GM12878 (cell line): Measurements from ENCODE around the gene CD300A. TPM values are rescaled to one million over a fixed set of nuclear protein-coding genes. Genes with fewer than 3 reads are reported as not detected.

Experiments
- ATAC-seq: fragments of 200-7000 bp; cut with Tn5 transposase; 3 replicates; pipeline ENCODE4 v1.9.1; 2020; ENCODE audit warnings: mild to moderate bottlenecking, moderate library complexity
- BruUV-seq: library from RNA; stranded (reverse); fragments of 400-500 nt; replicated peaks from 2 replicates; lab custom pipeline; 2021; lab: Mats Ljungman, UMichigan
- CTCF ChIA-PET: fragments of 300-600 bp; sonication (Branson Sonifier 250); formaldehyde crosslinking; extraction: SDS; loops from one replicate; lab custom pipeline; 2021; ENCODE audit warnings: inconsistent platforms; lab: Yijun Ruan, JAX
- POLR2A ChIA-PET: fragments of 350-600 bp; formaldehyde crosslinking; extraction: SDS; loops from one replicate; lab custom pipeline; 2021; ENCODE audit warnings: inconsistent platforms; lab: Charles Lee
- RAD21 ChIA-PET: fragments of 300-600 bp; sonication (Branson Sonifier 250); formaldehyde crosslinking; loops from one replicate; lab custom pipeline; 2023; ENCODE audit warnings: antibody characterized with exemption; ENCODE audit not compliant: unreplicated experiment; lab: Charles Lee
- SMC1A ChIA-PET: fragments of 300-600 bp; sonication (Branson Sonifier 250); formaldehyde crosslinking; loops from one replicate; lab custom pipeline; 2023; ENCODE audit not compliant: unreplicated experiment, uncharacterized antibody; lab: Charles Lee
- DNase-seq: peaks from one replicate; pipeline ENCODE4 v3.0.0-alpha.2; 2011; ENCODE audit warnings: low read depth, low spot score
- FAIRE-seq: peaks from 3 replicates; lab custom pipeline; 2011; peaks lifted over from hg19 to GRCh38; lab: Jason Lieb, UNC
- H2AFZ ChIP-seq: 2 replicates; pipeline ENCODE4 v1.6.0; 2011; ENCODE audit warnings: low read depth, low read length, control low read depth; ENCODE audit not compliant: control insufficient read depth
- H3K27ac ChIP-seq: 2 replicates; pipeline ENCODE4 v1.5.1; 2011; ENCODE audit warnings: control low read depth; ENCODE audit not compliant: control insufficient read depth, insufficient read depth
- H3K27me3 ChIP-seq, 2 experiments: replicated peaks in 1 of 2; 2 replicates each; pipeline versions ENCODE4 v1.6.0 to v1.6.1; 2011; ENCODE audit warnings: low read length in 1 of 2; ENCODE audit not compliant: control insufficient read depth in 2 of 2, insufficient read depth in 2 of 2
- H3K36me3 ChIP-seq, 2 experiments: 2 replicates each; pipeline ENCODE4 v1.5.1; 2011; ENCODE audit warnings: low read length in 1 of 2; ENCODE audit not compliant: control insufficient read depth in 2 of 2, insufficient read depth in 2 of 2
- H3K4me1 ChIP-seq: 2 replicates; pipeline ENCODE4 v1.6.1; 2011; ENCODE audit warnings: mild to moderate bottlenecking, low read length, moderate library complexity, mixed read lengths; ENCODE audit not compliant: control insufficient read depth, insufficient read depth
- H3K4me2 ChIP-seq: 2 replicates; pipeline ENCODE4 v1.6.0; 2011; ENCODE audit warnings: control low read depth; ENCODE audit not compliant: control insufficient read depth, insufficient read depth
- H3K4me3 ChIP-seq: fragments of 200-600 bp; sonication (generic); 2 replicates; pipeline ENCODE4 v1.5.1; 2016
- H3K79me2 ChIP-seq: 2 replicates; pipeline ENCODE4 v1.6.0; 2011; ENCODE audit warnings: low read length; ENCODE audit not compliant: control insufficient read depth, insufficient read depth
- H3K9ac ChIP-seq: 2 replicates; pipeline ENCODE4 v1.8.0; 2011; ENCODE audit warnings: low read length, control low read depth, mixed read lengths; ENCODE audit not compliant: control insufficient read depth, insufficient read depth
- H3K9me3 ChIP-seq: replicated peaks from 3 replicates; pipeline ENCODE4 v1.5.1; 2011; ENCODE audit warnings: mild to moderate bottlenecking, low read length; ENCODE audit not compliant: control insufficient read depth, insufficient read depth
- H4K20me1 ChIP-seq: 2 replicates; pipeline ENCODE4 v1.6.0; 2011; ENCODE audit not compliant: control insufficient read depth, insufficient read depth
- BHLHE40 ChIP-seq, 2 experiments: fragments of 450-650 bp in 1 of 2; IDR thresholded peaks; 2 replicates each; pipeline ENCODE4 v1.6.1; 2011 to 2017; ENCODE audit warnings: low read depth in 2 of 2, borderline replicate concordance in 1 of 2, improper control_type of control experiment in 1 of 2, low read length in 1 of 2, mild to moderate bottlenecking in 1 of 2
- KAT2A ChIP-seq: conservative IDR thresholded peaks from 2 replicates; pipeline ENCODE4 v1.6.1; 2011; ENCODE audit warnings: low read depth, low read length; ENCODE audit not compliant: control insufficient read depth
- KDM1A ChIP-seq: fragments of 200-600 bp; sonication (generic); IDR thresholded peaks from 2 replicates; pipeline ENCODE4 v1.6.1; 2016; ENCODE audit warnings: borderline replicate concordance
- MEF2B ChIP-seq: fragments of 450-650 bp; IDR thresholded peaks from 2 replicates; pipeline ENCODE4 v1.6.1; 2018; ENCODE audit warnings: mild to moderate bottlenecking, moderate library complexity; ENCODE audit not compliant: partially characterized antibody, poor library complexity, severe bottlenecking
- NR2C1 ChIP-seq: fragments of 450-650 bp; IDR thresholded peaks from 2 replicates; pipeline ENCODE4 v1.6.1; 2017; ENCODE audit warnings: antibody characterized with exemption, mild to moderate bottlenecking, moderate library complexity
- NR2C2 ChIP-seq: IDR thresholded peaks from 2 replicates; pipeline ENCODE4 v1.6.1; 2011; ENCODE audit warnings: borderline replicate concordance, low read depth; ENCODE audit not compliant: control insufficient read depth, insufficient read length
- SREBF1 ChIP-seq: IDR thresholded peaks from 2 replicates; pipeline ENCODE4 v1.6.1; 2012; ENCODE audit warnings: mild to moderate bottlenecking, low read length
- SUPT20H ChIP-seq: IDR thresholded peaks from 2 replicates; pipeline ENCODE4 v1.6.1; 2011; ENCODE audit warnings: low read depth, mild to moderate bottlenecking, low read length, moderate library complexity, borderline replicate concordance; ENCODE audit not compliant: control insufficient read depth
- ZZZ3 ChIP-seq: IDR thresholded peaks from 2 replicates; pipeline ENCODE4 v1.6.1; 2011; ENCODE audit warnings: low read depth; ENCODE audit not compliant: control insufficient read depth, insufficient read length
- WGBS: methylation state at CpG from one replicate; pipeline ENCODE4 v1.1.6; 2016; ENCODE audit warnings: low lambda C conversion rate; ENCODE audit not compliant: insufficient replicate concordance, insufficient coverage; ENCODE audit errors: missing lambda C conversion rate; 5-methylcytosine and 5-hydroxymethylcytosine counted together
- in situ Hi-C: fragments of 300-500 bp; cut with MboI; formaldehyde crosslinking; loops from 9 replicates; pipeline ENCODE4 v1.14.3; 2018; ENCODE audit warnings: mixed read lengths
- intact Hi-C: fragments of 100-400 bp; cut with micrococcal nuclease; formaldehyde crosslinking; loops from one replicate; pipeline ENCODE4 v1.14.2; 2022; ENCODE audit not compliant: unreplicated experiment
- polyA plus RNA-seq, 11 experiments: library from polyadenylated mRNA; depleted of rRNA in 4 of 11; unstranded in 6 of 11; stranded (reverse) in 5 of 11; fragments of >200 nt; fragmentation: Nextera tagmentation in 4 of 11; fragmentation: Illumina TruSeq in 1 of 11; extraction: Ambion mirVana in 4 of 11; extraction: Trizol in 1 of 11; gene quantifications; 1 replicate in 1 of 11; 2 replicates in 10 of 11; pipeline versions ENCODE4 v1.2.1 to v1.2.3, GENCODE V29; 2011 to 2016; ENCODE audit warnings: inconsistent platforms in 2 of 11, missing spikeins in 2 of 11, low read depth in 1 of 11
- total RNA-seq, 4 experiments: library from RNA; depleted of rRNA in 3 of 4; stranded (reverse); fragments of >200 nt in 3 of 4; fragmentation: Illumina TruSeq in 1 of 4; extraction: Trizol in 1 of 4; gene quantifications; 2 replicates each; pipeline versions ENCODE4 v1.2.1 to v1.2.3, GENCODE V29; 2013 to 2021
- TF ChIP-seq, protein P1 (sequence below): fragments of 150-350 bp; IDR thresholded peaks from 2 replicates; pipeline ENCODE4 v1.6.1; 2016; ENCODE audit warnings: low read depth, low read length
- TF ChIP-seq, protein P2 (sequence below): fragments of 450-650 bp; IDR thresholded peaks from 2 replicates; pipeline ENCODE4 v1.6.1; 2017; ENCODE audit warnings: borderline replicate concordance
- TF ChIP-seq, protein P3 (sequence below): fragments of 450-650 bp; IDR thresholded peaks from 2 replicates; pipeline ENCODE4 v1.6.1; 2017; ENCODE audit warnings: mild to moderate bottlenecking

Gene CD300A
- total and polyA plus RNA-seq, 10 of the 15 experiments (the other 5 are each of a cell fraction or from before 2014, with no cell fraction given): 10.6 to 128 (median 36.1) TPM

DNA sequence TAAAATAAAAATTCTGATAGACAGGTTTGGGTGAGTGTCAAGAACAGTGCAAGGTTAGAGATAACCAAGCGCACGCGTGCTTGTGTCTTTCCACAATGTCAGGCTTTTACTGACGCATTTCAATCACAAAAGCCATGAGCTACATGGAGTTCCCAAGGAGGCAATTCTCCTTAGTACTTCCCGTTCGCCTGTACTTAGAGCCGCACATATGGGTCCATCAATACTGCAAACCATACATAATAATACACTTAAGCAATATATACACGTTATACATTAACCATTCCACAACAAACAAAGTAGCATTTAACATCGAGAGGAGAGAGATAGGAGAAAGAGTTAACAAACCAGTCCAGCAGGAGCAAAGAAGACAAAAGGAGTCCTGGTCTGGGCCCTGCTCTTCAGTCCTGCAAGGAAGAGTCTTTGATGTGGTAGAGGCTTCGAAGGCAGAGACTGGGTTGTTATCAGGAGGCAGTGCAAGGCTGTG is 46.5 kb upstream of the CD300A start:
- no TSS peak for BruUV-seq
- Histone ChIP-seq H3K4me1 (peaks cover 4% of the 10 kb centered on the region; the same call in 1 of the 2 replicates), H4K20me1 (no peaks in the 10 kb centered on the region), H2AFZ (no peak overlapping the region), H3K9me3 (no peaks in the 10 kb centered on the region), H3K4me2 (no peak overlapping the region), H3K27ac (no peak overlapping the region), H3K4me3 (no peak overlapping the region), H3K36me3 (no peaks in the 10 kb centered on the region), H3K27me3 (no peaks in the 10 kb centered on the region), H3K79me2 (no peaks in the 10 kb centered on the region), H3K9ac (no peak overlapping the region)
- ChIA-PET RAD21 (no interaction called here), POLR2A (no interaction called here), SMC1A (no interaction called here), CTCF (interaction anchor here (1.1 kb wide), 1 partner anchor 19 kb away, joined by 3 read pairs; no protein-coding TSS in a partner anchor)
- WGBS: 68% methylated on average over 10 of the region's 10 CpGs
- DNase-seq (no peak), FAIRE-seq (no peak), ATAC-seq (no peak)
- in situ Hi-C loops (no loop called here), intact Hi-C loops (loop anchor here (5.0 kb wide), 1 partner anchor 37 kb away; no protein-coding TSS in a partner anchor)
- TF ChIP-seq MEF2B: no peak
- TF ChIP-seq, protein P1, sequence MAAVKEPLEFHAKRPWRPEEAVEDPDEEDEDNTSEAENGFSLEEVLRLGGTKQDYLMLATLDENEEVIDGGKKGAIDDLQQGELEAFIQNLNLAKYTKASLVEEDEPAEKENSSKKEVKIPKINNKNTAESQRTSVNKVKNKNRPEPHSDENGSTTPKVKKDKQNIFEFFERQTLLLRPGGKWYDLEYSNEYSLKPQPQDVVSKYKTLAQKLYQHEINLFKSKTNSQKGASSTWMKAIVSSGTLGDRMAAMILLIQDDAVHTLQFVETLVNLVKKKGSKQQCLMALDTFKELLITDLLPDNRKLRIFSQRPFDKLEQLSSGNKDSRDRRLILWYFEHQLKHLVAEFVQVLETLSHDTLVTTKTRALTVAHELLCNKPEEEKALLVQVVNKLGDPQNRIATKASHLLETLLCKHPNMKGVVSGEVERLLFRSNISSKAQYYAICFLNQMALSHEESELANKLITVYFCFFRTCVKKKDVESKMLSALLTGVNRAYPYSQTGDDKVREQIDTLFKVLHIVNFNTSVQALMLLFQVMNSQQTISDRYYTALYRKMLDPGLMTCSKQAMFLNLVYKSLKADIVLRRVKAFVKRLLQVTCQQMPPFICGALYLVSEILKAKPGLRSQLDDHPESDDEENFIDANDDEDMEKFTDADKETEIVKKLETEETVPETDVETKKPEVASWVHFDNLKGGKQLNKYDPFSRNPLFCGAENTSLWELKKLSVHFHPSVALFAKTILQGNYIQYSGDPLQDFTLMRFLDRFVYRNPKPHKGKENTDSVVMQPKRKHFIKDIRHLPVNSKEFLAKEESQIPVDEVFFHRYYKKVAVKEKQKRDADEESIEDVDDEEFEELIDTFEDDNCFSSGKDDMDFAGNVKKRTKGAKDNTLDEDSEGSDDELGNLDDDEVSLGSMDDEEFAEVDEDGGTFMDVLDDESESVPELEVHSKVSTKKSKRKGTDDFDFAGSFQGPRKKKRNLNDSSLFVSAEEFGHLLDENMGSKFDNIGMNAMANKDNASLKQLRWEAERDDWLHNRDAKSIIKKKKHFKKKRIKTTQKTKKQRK: no peak
- TF ChIP-seq, protein P2, sequence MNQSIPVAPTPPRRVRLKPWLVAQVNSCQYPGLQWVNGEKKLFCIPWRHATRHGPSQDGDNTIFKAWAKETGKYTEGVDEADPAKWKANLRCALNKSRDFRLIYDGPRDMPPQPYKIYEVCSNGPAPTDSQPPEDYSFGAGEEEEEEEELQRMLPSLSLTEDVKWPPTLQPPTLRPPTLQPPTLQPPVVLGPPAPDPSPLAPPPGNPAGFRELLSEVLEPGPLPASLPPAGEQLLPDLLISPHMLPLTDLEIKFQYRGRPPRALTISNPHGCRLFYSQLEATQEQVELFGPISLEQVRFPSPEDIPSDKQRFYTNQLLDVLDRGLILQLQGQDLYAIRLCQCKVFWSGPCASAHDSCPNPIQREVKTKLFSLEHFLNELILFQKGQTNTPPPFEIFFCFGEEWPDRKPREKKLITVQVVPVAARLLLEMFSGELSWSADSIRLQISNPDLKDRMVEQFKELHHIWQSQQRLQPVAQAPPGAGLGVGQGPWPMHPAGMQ: no peak
- no peak for TF ChIP-seq NR2C2
- TF ChIP-seq, protein P3, sequence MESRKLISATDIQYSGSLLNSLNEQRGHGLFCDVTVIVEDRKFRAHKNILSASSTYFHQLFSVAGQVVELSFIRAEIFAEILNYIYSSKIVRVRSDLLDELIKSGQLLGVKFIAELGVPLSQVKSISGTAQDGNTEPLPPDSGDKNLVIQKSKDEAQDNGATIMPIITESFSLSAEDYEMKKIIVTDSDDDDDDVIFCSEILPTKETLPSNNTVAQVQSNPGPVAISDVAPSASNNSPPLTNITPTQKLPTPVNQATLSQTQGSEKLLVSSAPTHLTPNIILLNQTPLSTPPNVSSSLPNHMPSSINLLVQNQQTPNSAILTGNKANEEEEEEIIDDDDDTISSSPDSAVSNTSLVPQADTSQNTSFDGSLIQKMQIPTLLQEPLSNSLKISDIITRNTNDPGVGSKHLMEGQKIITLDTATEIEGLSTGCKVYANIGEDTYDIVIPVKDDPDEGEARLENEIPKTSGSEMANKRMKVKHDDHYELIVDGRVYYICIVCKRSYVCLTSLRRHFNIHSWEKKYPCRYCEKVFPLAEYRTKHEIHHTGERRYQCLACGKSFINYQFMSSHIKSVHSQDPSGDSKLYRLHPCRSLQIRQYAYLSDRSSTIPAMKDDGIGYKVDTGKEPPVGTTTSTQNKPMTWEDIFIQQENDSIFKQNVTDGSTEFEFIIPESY: no peak
- no peak for TF ChIP-seq KDM1A
- TF ChIP-seq ZZZ3: no peak
- no peak for TF ChIP-seq SREBF1
- no peak for TF ChIP-seq BHLHE40 (IDR thresholded peaks at IDR 0.05; ENCODE audit: borderline replicate concordance in 1 of 2, low read depth in 2 of 2, low read length in 1 of 2)
- no peak for TF ChIP-seq NR2C1
- no peak for TF ChIP-seq KAT2A
- TF ChIP-seq SUPT20H: no peak
